NCI-H774 (cell line): ENCODE measurements around the gene KCNJ15.

Experiments used
- DNase-seq: peaks from one replicate; lab custom pipeline; 2025; lab: John Stamatoyannopoulos, UW

KCNJ15 gene

DNA sequence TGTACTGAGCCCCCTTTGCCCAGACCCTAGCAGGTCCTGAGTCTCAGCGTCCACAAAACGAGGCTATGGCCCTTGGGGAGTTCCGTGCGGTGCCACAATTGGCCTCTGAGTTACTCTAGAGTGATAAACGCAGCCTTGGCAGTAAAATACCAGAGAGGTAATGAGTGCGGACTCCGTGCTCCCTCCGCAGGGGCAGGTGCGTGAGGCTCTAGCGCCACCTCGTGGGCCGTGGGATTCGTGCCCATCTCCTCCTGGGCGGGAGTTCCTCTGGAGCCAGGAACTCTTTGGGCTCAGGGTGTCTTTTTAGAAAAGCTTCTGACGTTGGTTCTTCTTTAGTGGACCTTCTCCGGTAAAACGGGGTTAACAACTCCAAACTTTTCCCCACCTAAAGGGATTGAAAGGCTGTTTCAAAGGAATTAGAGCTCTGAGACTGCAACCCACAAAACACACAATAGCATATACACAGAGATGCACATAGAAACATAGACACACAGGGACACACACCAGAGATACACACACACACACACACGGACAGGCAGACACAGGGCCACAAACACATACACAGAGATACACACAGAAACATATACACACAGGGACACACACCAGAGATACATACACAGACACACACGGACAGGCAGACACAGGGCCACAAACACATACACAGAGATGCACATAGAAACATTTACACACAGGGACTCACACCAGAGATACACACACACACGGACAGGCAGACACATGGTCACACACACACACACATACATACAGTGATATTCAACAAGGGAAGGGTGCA, 99.4 kb downstream of the KCNJ15 start:
- DNase-seq: peak; percentile 69
